HCT116 (cell line): ENCODE data around the gene SIDT1. TPM values are rescaled to one million over a fixed set of nuclear protein-coding genes. Genes with fewer than 3 reads are reported as not detected.

Experiments used
- ATAC-seq: fragments of 200-7000 bp; cut with Tn5 transposase; 2 replicates; pipeline ENCODE4 v1.9.1; 2020; ENCODE audit warnings: mild to moderate bottlenecking, moderate library complexity
- BruUV-seq: library from RNA; stranded (reverse); fragments of 400-500 nt; replicated peaks from 2 replicates; lab custom pipeline; 2021; lab: Mats Ljungman, UMichigan
- CTCF ChIA-PET: fragments of 300-600 bp; sonication (Branson Sonifier 250); formaldehyde crosslinking; loops from one replicate; lab custom pipeline; 2021; ENCODE audit warnings: antibody characterized with exemption; lab: Charles Lee
- POLR2A ChIA-PET: fragments of 300-600, 350-600 bp; sonication (Branson Sonifier 250); formaldehyde crosslinking; loops from one replicate; lab custom pipeline; 2021; ENCODE audit warnings: antibody characterized with exemption; lab: Charles Lee
- RAD21 ChIA-PET, 2 experiments: fragments of 300-600 bp; sonication (Branson Sonifier 250); formaldehyde crosslinking; loops; one replicate each; lab custom pipeline; 2023; ENCODE audit warnings: low total read pairs in 2 of 2; ENCODE audit not compliant: uncharacterized antibody in 2 of 2, unreplicated experiment in 2 of 2, low non-redundant PET in 1 of 2; lab: Charles Lee
- DNase-seq: peaks from one replicate; pipeline ENCODE4 v3.0.0-alpha.2; 2010; ENCODE audit warnings: low read depth, low spot score
- H2AFZ ChIP-seq: fragments of 200-600 bp; shearing (Covaris generic), sonication (generic); 2 replicates; pipeline ENCODE4 v1.6.1; 2017; ENCODE audit warnings: low read depth, mixed run types, mixed read lengths, antibody characterized with exemption, low read length; ENCODE audit not compliant: poor library complexity, severe bottlenecking
- H3K27ac ChIP-seq: 2 replicates; pipeline ENCODE4 v1.5.1; 2012; ENCODE audit warnings: low read depth, low read length
- H3K27me3 ChIP-seq: fragments of 200-600 bp; sonication (generic); 2 replicates; pipeline ENCODE4 v1.6.1; 2016; ENCODE audit warnings: mixed run types, low read length, mixed read lengths; ENCODE audit not compliant: insufficient read depth
- H3K36me3 ChIP-seq, 2 experiments: fragments of 200-500 bp in 1 of 2; fragments of 200-600 bp in 1 of 2; sonication (Bioruptor generic) in 1 of 2; sonication (generic) in 1 of 2; 2 replicates each; pipeline versions ENCODE4 v1.5.1 to v1.6.1; 2014 to 2016; ENCODE audit warnings: low read length in 2 of 2, inconsistent platforms in 1 of 2, mixed read lengths in 1 of 2, mixed run types in 1 of 2; ENCODE audit not compliant: insufficient read depth in 2 of 2, control insufficient read depth in 1 of 2
- H3K4me1 ChIP-seq, 2 experiments: fragments of 200-600 bp in 1 of 2; sonication (generic) in 1 of 2; 2 replicates each; pipeline versions ENCODE4 v1.5.1 to v1.6.1; 2012 to 2017; ENCODE audit warnings: low read length in 2 of 2, inconsistent platforms in 1 of 2, mild to moderate bottlenecking in 1 of 2, mixed read lengths in 1 of 2, mixed run types in 1 of 2, moderate library complexity in 1 of 2; ENCODE audit not compliant: insufficient read depth in 2 of 2, control insufficient read depth in 1 of 2
- H3K4me2 ChIP-seq: fragments of 200-600 bp; sonication (generic); 2 replicates; pipeline ENCODE4 v1.6.1; 2017; ENCODE audit warnings: mixed run types, low read length, mixed read lengths
- H3K4me3 ChIP-seq, 2 experiments: fragments of 200-600 bp in 1 of 2; sonication (generic) in 1 of 2; replicated peaks in 1 of 2; 2 replicates each; pipeline ENCODE4 v1.5.1; 2011 to 2016; ENCODE audit warnings: low read length in 2 of 2, control low read depth in 1 of 2, low read depth in 1 of 2, mild to moderate bottlenecking in 1 of 2, mixed read lengths in 1 of 2, mixed run types in 1 of 2
- H3K79me2 ChIP-seq: fragments of 200-600 bp; sonication (generic); 2 replicates; pipeline ENCODE4 v1.6.1; 2017; ENCODE audit warnings: mild to moderate bottlenecking, mixed run types, low read length, moderate library complexity, mixed read lengths; ENCODE audit not compliant: insufficient read depth
- H3K9ac ChIP-seq: fragments of 200-600 bp; sonication (generic); 2 replicates; pipeline ENCODE4 v1.6.1; 2016; ENCODE audit warnings: low read length, mixed read lengths
- H3K9me2 ChIP-seq: fragments of 200-600 bp; sonication (generic), shearing (Covaris generic); 2 replicates; pipeline ENCODE4 v1.6.1; 2017; ENCODE audit warnings: mixed run types, mild to moderate bottlenecking, moderate library complexity; ENCODE audit not compliant: insufficient read depth
- H3K9me3 ChIP-seq, 2 experiments: fragments of 200-500 bp in 1 of 2; fragments of 200-600 bp in 1 of 2; sonication (Bioruptor generic) in 1 of 2; sonication (generic) in 1 of 2; 2 replicates each; pipeline ENCODE4 v1.6.1; 2014 to 2017; ENCODE audit warnings: low read length in 2 of 2, mixed read lengths in 2 of 2, inconsistent platforms in 1 of 2, low read depth in 1 of 2, mild to moderate bottlenecking in 1 of 2, mixed run types in 1 of 2, moderate library complexity in 1 of 2; ENCODE audit not compliant: control insufficient read depth in 1 of 2, insufficient read depth in 1 of 2
- H4K20me1 ChIP-seq: fragments of 200-600 bp; sonication (generic), shearing (Covaris generic); 2 replicates; pipeline ENCODE4 v1.6.1; 2017; ENCODE audit warnings: mixed run types, mild to moderate bottlenecking, moderate library complexity; ENCODE audit not compliant: insufficient read depth
- CBX3 ChIP-seq: IDR thresholded peaks from 2 replicates; pipeline ENCODE4 v1.6.1; 2012; ENCODE audit warnings: low read depth
- CEBPB ChIP-seq: IDR thresholded peaks from 2 replicates; pipeline ENCODE4 v1.6.1; 2012; ENCODE audit warnings: low read depth
- EGR1 ChIP-seq: IDR thresholded peaks from 2 replicates; pipeline ENCODE4 v1.6.1; 2012; ENCODE audit warnings: low read depth
- ELF1 ChIP-seq: IDR thresholded peaks from 2 replicates; pipeline ENCODE4 v1.6.1; 2012; ENCODE audit warnings: low read depth, borderline replicate concordance
- EZH2 ChIP-seq: fragments of 200-600 bp; sonication (generic); IDR thresholded peaks from 2 replicates; pipeline ENCODE4 v1.6.1; 2017; ENCODE audit warnings: antibody characterized with exemption, mixed run types
- EZH2phosphoT487 ChIP-seq: fragments of 200-600 bp; IDR thresholded peaks from 2 replicates; pipeline ENCODE4 v1.6.1; 2018; ENCODE audit warnings: antibody characterized with exemption, borderline replicate concordance
- FOSL1 ChIP-seq: IDR thresholded peaks from 2 replicates; pipeline ENCODE4 v1.6.1; 2012; ENCODE audit warnings: low read depth
- JUND ChIP-seq: IDR thresholded peaks from 2 replicates; pipeline ENCODE4 v1.6.1; 2012
- POLR2A ChIP-seq: IDR thresholded peaks from 2 replicates; pipeline ENCODE4 v1.7.0; 2011; ENCODE audit warnings: borderline replicate concordance; ENCODE audit not compliant: insufficient read depth, insufficient read length; ENCODE audit errors: extremely low read depth
- POLR2AphosphoS5 ChIP-seq: IDR thresholded peaks from 2 replicates; pipeline ENCODE4 v1.6.1; 2011; ENCODE audit warnings: mild to moderate bottlenecking, low read depth, low read length, moderate library complexity
- RAD21 ChIP-seq: IDR thresholded peaks from 2 replicates; pipeline ENCODE4 v1.6.1; 2012; ENCODE audit warnings: low read depth, mild to moderate bottlenecking
- SIN3A ChIP-seq: IDR thresholded peaks from 2 replicates; pipeline ENCODE4 v1.6.1; 2012; ENCODE audit warnings: low read depth
- SRF ChIP-seq: IDR thresholded peaks from 2 replicates; pipeline ENCODE4 v1.6.1; 2012; ENCODE audit warnings: low read depth
- TCF7L2 ChIP-seq: IDR thresholded peaks from 2 replicates; pipeline ENCODE4 v1.7.0; 2011; ENCODE audit warnings: borderline replicate concordance, inconsistent platforms; ENCODE audit not compliant: insufficient read depth, insufficient read length; ENCODE audit errors: extremely low read depth
- YY1 ChIP-seq: IDR thresholded peaks from 2 replicates; pipeline ENCODE4 v1.6.1; 2011; ENCODE audit warnings: low read length, low read depth, moderate library complexity, mild to moderate bottlenecking; ENCODE audit not compliant: insufficient replicate concordance; ENCODE audit errors: extremely low read depth
- ZFX ChIP-seq: fragments of 450-650 bp; IDR thresholded peaks from 2 replicates; pipeline ENCODE4 v1.6.1; 2017
- ZNF274 ChIP-seq: fragments of 200-500 bp; sonication (Bioruptor generic); IDR thresholded peaks from 2 replicates; pipeline ENCODE4 v1.6.1; 2014; ENCODE audit warnings: mild to moderate bottlenecking, low read depth, low read length, inconsistent platforms
- intact Hi-C: fragments of 100-400 bp; cut with micrococcal nuclease; formaldehyde crosslinking; loops from 2 replicates; pipeline ENCODE4 v1.10.0; 2022
- total RNA-seq: library from RNA; stranded (reverse); gene quantifications from one replicate; pipeline ENCODE4 v1.2.1, GENCODE V29; 2021; ENCODE audit not compliant: unreplicated experiment
- TF ChIP-seq, protein P1 (sequence below): IDR thresholded peaks from 2 replicates; pipeline ENCODE4 v1.6.1; 2012
- TF ChIP-seq, protein P2 (sequence below): IDR thresholded peaks from 2 replicates; pipeline ENCODE4 v1.6.1; 2012; ENCODE audit warnings: low read depth
- TF ChIP-seq, protein P3 (sequence below), 3 experiments: fragments of 200-600 bp in 1 of 3; sonication (generic) in 1 of 3; IDR thresholded peaks in 2 of 3; conservative IDR thresholded peaks in 1 of 3; 2 replicates each; pipeline ENCODE4 v1.5.1; 2012 to 2017; ENCODE audit warnings: low read depth in 2 of 3, low read length in 2 of 3, antibody characterized with exemption in 1 of 3, borderline replicate concordance in 1 of 3, control low read depth in 1 of 3, mild to moderate bottlenecking in 1 of 3, mixed read lengths in 1 of 3, mixed run types in 1 of 3, moderate library complexity in 1 of 3; ENCODE audit not compliant: insufficient read depth in 1 of 3

SIDT1 gene
- total RNA-seq, 1 experiment from 2014 or later: not detected

DNA sequence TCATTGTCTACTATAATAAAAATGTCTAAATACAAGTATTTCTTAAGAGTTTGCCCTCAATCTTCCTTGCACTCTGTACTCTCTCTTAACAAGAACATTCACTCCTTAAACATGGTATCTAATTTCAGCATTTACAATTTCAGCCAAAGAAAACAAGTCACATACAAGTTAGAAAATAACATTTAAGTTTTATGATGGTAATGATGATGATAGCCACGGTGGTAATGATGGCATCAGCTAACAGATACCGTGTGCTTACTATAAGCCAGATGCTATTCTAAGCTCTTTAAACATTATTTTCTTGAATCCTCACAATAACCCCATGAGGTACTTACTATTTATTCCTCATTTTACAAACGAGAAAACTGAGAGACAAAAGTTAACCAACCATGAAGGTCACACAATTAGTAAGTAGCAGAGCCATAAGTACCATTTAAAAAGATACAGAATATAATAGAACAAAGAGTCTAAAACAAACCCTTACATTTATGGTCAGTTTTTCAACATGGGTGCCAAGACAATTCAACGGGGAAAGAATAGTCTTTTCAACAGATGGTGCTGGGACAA is 24.8 kb upstream of the SIDT1 start:
- CTCF ChIA-PET: no interaction called here
- no peaks in the 10 kb centered on the region for H3K4me1 ChIP-seq
- POLR2A ChIA-PET: no interaction called here
- no peaks in the 10 kb centered on the region for H3K27me3 ChIP-seq
- no TSS peak for BruUV-seq
- H3K9me2 ChIP-seq: no peaks in the 10 kb centered on the region
- ATAC-seq (no peak), DNase-seq (no peak)
- no peak overlapping the region for H3K9ac ChIP-seq
- H3K9me3 ChIP-seq: no peaks in the 10 kb centered on the region
- no peak overlapping the region for H3K4me3 ChIP-seq
- intact Hi-C loops: no loop called here
- H2AFZ ChIP-seq: no peak overlapping the region
- peaks cover 19% of the 10 kb centered on the region for H3K79me2 ChIP-seq
- TF ChIP-seq POLR2A (no peak), SRF (no peak), ZFX (no peak), ZNF274 (no peak), EGR1 (no peak), YY1 (no peak), FOSL1 (no peak), CBX3 (no peak), POLR2AphosphoS5 (no peak), EZH2 (no peak), JUND (no peak), SIN3A (no peak), ELF1 (no peak), TCF7L2 (no peak), EZH2phosphoT487 (no peak), RAD21 (no peak), CEBPB (no peak)
- TF ChIP-seq, protein P1, sequence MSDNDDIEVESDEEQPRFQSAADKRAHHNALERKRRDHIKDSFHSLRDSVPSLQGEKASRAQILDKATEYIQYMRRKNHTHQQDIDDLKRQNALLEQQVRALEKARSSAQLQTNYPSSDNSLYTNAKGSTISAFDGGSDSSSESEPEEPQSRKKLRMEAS: no peak
- TF ChIP-seq, protein P2, sequence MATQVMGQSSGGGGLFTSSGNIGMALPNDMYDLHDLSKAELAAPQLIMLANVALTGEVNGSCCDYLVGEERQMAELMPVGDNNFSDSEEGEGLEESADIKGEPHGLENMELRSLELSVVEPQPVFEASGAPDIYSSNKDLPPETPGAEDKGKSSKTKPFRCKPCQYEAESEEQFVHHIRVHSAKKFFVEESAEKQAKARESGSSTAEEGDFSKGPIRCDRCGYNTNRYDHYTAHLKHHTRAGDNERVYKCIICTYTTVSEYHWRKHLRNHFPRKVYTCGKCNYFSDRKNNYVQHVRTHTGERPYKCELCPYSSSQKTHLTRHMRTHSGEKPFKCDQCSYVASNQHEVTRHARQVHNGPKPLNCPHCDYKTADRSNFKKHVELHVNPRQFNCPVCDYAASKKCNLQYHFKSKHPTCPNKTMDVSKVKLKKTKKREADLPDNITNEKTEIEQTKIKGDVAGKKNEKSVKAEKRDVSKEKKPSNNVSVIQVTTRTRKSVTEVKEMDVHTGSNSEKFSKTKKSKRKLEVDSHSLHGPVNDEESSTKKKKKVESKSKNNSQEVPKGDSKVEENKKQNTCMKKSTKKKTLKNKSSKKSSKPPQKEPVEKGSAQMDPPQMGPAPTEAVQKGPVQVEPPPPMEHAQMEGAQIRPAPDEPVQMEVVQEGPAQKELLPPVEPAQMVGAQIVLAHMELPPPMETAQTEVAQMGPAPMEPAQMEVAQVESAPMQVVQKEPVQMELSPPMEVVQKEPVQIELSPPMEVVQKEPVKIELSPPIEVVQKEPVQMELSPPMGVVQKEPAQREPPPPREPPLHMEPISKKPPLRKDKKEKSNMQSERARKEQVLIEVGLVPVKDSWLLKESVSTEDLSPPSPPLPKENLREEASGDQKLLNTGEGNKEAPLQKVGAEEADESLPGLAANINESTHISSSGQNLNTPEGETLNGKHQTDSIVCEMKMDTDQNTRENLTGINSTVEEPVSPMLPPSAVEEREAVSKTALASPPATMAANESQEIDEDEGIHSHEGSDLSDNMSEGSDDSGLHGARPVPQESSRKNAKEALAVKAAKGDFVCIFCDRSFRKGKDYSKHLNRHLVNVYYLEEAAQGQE: no peak
- TF ChIP-seq, protein P3, sequence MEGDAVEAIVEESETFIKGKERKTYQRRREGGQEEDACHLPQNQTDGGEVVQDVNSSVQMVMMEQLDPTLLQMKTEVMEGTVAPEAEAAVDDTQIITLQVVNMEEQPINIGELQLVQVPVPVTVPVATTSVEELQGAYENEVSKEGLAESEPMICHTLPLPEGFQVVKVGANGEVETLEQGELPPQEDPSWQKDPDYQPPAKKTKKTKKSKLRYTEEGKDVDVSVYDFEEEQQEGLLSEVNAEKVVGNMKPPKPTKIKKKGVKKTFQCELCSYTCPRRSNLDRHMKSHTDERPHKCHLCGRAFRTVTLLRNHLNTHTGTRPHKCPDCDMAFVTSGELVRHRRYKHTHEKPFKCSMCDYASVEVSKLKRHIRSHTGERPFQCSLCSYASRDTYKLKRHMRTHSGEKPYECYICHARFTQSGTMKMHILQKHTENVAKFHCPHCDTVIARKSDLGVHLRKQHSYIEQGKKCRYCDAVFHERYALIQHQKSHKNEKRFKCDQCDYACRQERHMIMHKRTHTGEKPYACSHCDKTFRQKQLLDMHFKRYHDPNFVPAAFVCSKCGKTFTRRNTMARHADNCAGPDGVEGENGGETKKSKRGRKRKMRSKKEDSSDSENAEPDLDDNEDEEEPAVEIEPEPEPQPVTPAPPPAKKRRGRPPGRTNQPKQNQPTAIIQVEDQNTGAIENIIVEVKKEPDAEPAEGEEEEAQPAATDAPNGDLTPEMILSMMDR (IDR thresholded peaks at IDR 0.05 in 2 of 3, conservative IDR thresholded peaks at IDR 0.05 in 1 of 3; ENCODE audit: borderline replicate concordance in 1 of 3, insufficient read depth in 1 of 3, low read depth in 2 of 3, low read length in 2 of 3): no peak
- RAD21 ChIA-PET: no interaction called here
- peaks cover 0 to 4% of the 10 kb centered on the region in 2 experiments; a peak in 1 of 4 replicates for H3K36me3 ChIP-seq
- H3K4me2 ChIP-seq: no peak overlapping the region
- H4K20me1 ChIP-seq: no peaks in the 10 kb centered on the region
- no peak overlapping the region for H3K27ac ChIP-seq
